AG09309 (cell line): ENCODE measurements around the gene GOT2.

Source experiments
- DNase-seq: peaks from one replicate; pipeline ENCODE4 v3.0.0-alpha.2; 2010; ENCODE audit warnings: low read depth
- H3K4me3 ChIP-seq: 2 replicates; pipeline ENCODE4 v1.5.1; 2011; ENCODE audit warnings: mild to moderate bottlenecking, low read depth, low read length, moderate library complexity; ENCODE audit not compliant: control insufficient read depth
- TF ChIP-seq, protein P1 (sequence below): IDR thresholded peaks from 2 replicates; pipeline ENCODE4 v1.5.1; 2011; ENCODE audit warnings: mild to moderate bottlenecking, low read depth, low read length, inconsistent platforms; ENCODE audit not compliant: insufficient read depth, control insufficient read depth; ENCODE audit errors: missing control alignments

Gene GOT2

DNA sequence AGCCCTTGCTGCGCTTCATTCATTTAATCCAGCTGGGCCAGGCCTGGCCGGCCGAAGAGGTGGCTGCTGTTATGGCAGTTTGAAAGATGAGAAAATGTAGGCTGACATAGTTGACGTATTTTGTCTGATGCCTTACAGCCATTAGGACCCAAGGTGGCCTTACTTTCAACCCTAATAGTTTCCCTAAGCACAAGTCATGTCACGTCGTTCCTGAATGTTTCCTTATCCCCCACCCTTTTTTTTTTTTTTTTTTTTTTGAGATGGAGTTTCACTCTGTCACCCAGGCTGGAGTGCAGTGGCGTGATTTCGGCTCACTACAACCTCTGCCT lies 307 bp upstream of the GOT2 start:
- peak overlapping the region; percentile 80 for H3K4me3 ChIP-seq
- TF ChIP-seq, protein P1, sequence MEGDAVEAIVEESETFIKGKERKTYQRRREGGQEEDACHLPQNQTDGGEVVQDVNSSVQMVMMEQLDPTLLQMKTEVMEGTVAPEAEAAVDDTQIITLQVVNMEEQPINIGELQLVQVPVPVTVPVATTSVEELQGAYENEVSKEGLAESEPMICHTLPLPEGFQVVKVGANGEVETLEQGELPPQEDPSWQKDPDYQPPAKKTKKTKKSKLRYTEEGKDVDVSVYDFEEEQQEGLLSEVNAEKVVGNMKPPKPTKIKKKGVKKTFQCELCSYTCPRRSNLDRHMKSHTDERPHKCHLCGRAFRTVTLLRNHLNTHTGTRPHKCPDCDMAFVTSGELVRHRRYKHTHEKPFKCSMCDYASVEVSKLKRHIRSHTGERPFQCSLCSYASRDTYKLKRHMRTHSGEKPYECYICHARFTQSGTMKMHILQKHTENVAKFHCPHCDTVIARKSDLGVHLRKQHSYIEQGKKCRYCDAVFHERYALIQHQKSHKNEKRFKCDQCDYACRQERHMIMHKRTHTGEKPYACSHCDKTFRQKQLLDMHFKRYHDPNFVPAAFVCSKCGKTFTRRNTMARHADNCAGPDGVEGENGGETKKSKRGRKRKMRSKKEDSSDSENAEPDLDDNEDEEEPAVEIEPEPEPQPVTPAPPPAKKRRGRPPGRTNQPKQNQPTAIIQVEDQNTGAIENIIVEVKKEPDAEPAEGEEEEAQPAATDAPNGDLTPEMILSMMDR, result no peak
- DNase-seq, result no peak

DNA sequence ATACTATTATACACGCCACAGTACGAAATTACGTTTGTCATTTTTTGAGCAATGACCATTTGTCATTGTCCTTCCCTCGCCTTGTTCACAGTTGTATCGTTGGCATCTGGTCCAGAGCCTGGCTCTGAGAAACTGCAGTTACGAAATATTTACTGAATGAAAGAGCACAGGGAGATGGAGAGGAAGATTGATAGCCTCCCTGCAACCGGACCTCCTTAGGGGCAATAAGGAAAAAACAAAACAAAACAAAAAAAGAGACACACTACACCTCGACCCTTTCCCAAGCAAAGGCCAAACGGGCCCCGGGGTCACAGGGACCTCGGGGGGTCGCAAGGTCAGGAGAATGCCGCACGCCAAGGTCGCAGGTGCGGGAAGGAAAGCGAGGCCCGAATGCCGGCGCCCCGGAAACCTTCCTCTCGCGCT lies 857 bp downstream of the GOT2 start:
- TF ChIP-seq, protein P1, result no peak
- peak overlapping the region; percentile 80 for H3K4me3 ChIP-seq
- no peak for DNase-seq

DNA sequence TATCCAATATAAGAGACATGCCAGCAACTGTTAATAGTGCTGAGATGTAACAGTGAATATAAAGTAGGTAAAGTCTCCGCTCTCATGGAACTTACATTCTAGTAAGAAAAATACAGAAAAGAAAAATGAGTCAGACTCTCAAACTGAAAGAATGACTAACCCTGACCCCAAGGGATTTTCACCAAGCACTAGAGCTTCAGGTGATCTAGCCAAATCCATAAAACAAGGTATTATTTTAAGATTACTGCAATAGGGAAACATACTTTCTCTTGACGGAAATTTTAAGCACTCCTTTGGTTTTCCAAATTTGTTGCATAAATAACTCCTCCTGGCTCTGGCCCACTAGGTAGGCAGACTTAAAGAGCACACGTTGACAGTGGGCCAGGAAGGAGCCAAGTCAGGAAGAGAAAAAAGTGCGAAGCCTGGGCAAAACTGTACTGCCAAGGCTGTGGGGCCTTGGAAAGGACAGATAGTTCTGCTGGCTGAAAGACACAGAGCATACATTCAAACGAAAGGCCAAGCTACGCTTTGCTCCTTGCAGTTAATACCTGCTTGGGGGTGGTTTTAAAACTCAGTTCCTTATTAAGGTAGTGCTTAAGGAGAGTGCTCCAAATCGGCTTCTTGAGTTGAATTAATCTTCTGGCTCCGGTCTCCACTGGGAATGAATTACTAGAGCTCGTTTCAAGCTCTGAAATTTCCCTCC lies 1.4 kb downstream of the GOT2 start:
- TF ChIP-seq, protein P1, result no peak
- DNase-seq, result no peak

DNA sequence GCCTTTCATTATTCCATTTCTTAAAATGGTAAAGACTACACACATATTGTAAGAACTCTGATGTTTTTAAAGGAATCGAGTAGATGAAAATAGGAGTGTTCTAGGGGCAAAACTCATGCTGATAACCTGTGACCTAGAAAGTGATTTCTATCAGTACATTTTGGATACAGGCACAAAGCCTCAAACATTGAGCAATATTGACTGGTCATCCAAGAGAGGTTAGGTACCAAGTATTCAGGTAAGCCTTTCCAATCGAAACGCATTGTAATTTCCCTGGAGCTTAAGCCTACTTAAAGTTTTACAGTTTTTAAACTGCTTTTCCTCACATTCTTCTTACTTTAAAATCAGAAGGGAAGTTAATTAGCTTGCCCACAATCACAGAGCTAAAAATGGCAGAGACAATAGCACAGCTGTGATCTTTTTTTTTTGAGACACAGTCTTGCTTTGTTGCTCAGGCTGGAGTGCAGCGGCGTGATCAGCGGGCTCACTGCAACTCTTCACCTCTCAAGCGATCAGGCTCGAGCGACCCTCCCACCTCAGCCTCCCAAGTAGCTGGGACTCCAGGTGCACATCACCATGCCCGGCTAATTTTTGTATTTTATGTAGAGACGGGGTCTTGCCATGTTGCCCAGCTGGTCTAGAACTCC lies 3.3 kb downstream of the GOT2 start:
- no peak for DNase-seq
- no peak overlapping the region for H3K4me3 ChIP-seq

More for the DNA sequence above, 1.4 kb downstream of the GOT2 start:
- peak overlapping the region; percentile 80 for H3K4me3 ChIP-seq

DNA sequence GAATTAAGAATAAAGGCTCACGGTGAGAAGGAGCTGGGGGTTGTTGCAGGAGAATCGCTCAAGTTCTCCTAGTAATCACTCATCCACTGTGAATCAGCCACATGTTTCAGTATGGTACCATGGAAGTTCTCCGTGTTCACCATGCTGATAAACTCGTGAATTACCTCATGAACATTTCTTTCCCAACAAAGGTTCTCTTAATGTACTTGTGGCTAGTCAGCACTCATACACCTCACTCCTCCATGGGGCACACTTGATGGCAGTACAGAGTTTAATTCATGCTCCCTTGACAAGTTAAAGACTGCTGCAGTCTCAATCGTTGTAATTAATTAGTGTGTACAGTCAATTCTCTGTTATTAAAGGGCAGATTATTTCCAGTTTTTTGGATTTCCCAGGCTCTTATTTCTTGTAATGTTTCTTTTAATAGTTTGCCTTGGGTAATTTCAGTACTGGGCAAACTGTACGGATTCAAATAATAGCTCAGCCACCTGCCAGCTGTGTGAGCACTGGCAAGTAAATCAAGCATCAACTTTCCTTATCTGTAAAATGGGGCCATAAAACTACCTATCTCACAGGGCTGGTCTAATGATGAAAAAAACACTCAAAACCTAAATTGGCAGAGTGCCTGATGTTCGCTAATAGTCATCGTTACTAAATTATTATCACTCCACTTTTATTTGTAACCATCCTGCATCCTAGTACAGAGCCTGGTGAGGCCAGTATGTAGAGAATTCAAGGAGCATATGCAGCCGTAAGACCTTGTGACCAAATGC lies 6.1 kb downstream of the GOT2 start:
- no peak overlapping the region for H3K4me3 ChIP-seq
- TF ChIP-seq, protein P1, result no peak
- DNase-seq, result no peak

More for the DNA sequence above, 3.3 kb downstream of the GOT2 start:
- TF ChIP-seq, protein P1, result no peak

DNA sequence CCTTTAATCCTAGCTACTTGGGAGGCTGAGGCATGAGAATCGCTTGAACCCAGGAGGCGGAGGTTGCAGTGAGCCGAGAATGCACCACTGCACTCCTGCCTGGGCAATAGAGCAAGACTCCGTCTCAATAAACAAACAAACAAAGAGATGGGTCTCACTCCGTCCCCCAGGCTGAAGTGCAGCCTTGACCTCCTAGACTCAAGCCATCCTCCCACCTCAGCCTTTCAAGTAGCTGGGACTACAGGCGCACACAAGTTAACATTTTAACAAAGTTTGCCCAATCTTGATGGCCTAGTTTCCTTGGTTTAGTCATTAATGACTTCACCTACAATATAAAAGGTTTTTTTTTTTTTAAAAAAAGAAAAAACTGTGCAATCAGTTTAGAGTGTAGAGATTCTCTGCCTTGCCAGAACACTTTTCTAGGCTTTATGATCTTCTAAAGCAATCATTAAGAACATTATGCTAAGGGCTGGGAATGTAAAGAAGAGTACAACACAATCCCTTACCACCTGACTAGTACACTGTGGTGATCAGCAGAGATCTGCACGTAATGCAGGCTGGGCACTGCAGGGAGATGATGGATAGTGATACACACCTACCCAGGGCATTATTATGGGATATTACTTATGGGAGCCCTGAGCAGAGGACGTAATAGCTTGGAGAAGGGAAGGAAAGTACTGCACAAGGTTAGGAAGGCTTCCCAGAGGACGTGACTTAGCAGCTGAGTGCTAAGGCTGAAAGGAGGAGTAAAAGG lies 6.9 kb downstream of the GOT2 start:
- TF ChIP-seq, protein P1, result no peak
- no peak for DNase-seq
- H3K4me3 ChIP-seq, result no peak overlapping the region
